Nephron progenitor cell (in vitro differentiated cells): Measurements from ENCODE around the gene CDYL.

Experiments used
- DNase-seq: peaks from one replicate; pipeline ENCODE4 v3.0.0; 2021
- H3K27ac Mint-ChIP-seq: 2 replicates; pipeline ENCODE4 v1.8.0; 2021; ENCODE audit warnings: mild to moderate bottlenecking, moderate library complexity, mixed read lengths
- H3K27me3 Mint-ChIP-seq: 2 replicates; pipeline ENCODE4 v1.8.0; 2021; ENCODE audit warnings: mild to moderate bottlenecking, low read depth, mixed read lengths; ENCODE audit not compliant: poor library complexity
- H3K36me3 Mint-ChIP-seq: 2 replicates; pipeline ENCODE4 v1.8.0; 2021; ENCODE audit warnings: low read depth, mixed read lengths
- H3K4me1 Mint-ChIP-seq: 2 replicates; pipeline ENCODE4 v1.8.0; 2021; ENCODE audit warnings: mixed read lengths
- H3K4me3 Mint-ChIP-seq: 2 replicates; pipeline ENCODE4 v1.8.0; 2021; ENCODE audit warnings: mild to moderate bottlenecking, moderate library complexity, mixed read lengths
- H3K9me3 Mint-ChIP-seq: 2 replicates; pipeline ENCODE4 v1.8.0; 2021; ENCODE audit warnings: mild to moderate bottlenecking, moderate library complexity, mixed read lengths
- TF ChIP-seq, protein P1 (sequence below): fragments of 200-600 bp; sonication (generic); IDR thresholded peaks from 2 replicates; pipeline ENCODE4 v1.5.0; 2021; ENCODE audit warnings: antibody characterized with exemption

The CDYL gene

GRCh38 chr6:4780360-4780812 is 4.2 kb downstream of the CDYL start:
- Mint-ChIP-seq H3K9me3 (peaks cover 55% of the 10 kb centered on the region), H3K27me3 (no peaks in the 10 kb centered on the region), H3K36me3 (peaks cover 64% of the 10 kb centered on the region), H3K4me1 (peaks cover 39% of the 10 kb centered on the region), H3K27ac (no peak overlapping the region), H3K4me3 (peak overlapping the region; percentile 47)
- no peak for DNase-seq
- TF ChIP-seq, protein P1, sequence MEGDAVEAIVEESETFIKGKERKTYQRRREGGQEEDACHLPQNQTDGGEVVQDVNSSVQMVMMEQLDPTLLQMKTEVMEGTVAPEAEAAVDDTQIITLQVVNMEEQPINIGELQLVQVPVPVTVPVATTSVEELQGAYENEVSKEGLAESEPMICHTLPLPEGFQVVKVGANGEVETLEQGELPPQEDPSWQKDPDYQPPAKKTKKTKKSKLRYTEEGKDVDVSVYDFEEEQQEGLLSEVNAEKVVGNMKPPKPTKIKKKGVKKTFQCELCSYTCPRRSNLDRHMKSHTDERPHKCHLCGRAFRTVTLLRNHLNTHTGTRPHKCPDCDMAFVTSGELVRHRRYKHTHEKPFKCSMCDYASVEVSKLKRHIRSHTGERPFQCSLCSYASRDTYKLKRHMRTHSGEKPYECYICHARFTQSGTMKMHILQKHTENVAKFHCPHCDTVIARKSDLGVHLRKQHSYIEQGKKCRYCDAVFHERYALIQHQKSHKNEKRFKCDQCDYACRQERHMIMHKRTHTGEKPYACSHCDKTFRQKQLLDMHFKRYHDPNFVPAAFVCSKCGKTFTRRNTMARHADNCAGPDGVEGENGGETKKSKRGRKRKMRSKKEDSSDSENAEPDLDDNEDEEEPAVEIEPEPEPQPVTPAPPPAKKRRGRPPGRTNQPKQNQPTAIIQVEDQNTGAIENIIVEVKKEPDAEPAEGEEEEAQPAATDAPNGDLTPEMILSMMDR = no peak

GRCh38 chr6:4781426-4781825 is 5.2 kb downstream of the CDYL start:
- TF ChIP-seq, protein P1 = no peak
- H3K27ac Mint-ChIP-seq = no peak overlapping the region
- peaks cover 55% of the 10 kb centered on the region for H3K9me3 Mint-ChIP-seq
- H3K4me3 Mint-ChIP-seq = no peak overlapping the region
- DNase-seq = no peak
- peaks cover 48% of the 10 kb centered on the region for H3K4me1 Mint-ChIP-seq
- H3K36me3 Mint-ChIP-seq = peaks cover 75% of the 10 kb centered on the region
- no peaks in the 10 kb centered on the region for H3K27me3 Mint-ChIP-seq

DNA sequence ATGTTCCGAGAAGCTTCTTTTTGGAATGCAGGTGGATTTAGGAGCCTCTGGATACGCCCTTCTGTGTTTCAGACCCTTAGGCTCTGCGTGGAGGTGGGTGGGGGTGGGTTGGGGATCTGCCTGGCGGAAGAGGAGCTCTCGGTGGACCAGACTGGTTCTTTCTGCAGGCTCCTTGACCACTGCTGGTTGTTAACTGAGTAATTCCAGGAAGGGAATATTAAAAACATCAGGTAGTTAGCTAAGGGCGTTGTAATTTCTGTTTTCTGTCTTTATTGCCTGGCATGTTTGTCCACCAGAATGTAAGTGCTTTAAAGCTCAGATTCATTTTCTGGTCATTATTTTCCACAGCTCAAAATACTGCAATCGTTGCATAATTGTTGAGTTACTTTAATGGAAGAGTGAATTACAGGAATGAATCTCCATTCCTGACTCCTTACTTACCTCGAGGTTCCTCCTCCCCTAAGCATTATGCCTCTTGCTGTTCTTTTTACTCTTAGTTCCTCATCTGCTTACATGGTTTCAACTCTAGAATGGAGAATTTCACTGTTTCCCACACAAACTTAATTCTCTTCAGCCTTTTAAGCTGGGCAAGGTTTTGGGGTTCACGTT is 5.9 kb downstream of the CDYL start:
- Mint-ChIP-seq H3K4me3 (no peak overlapping the region), H3K27me3 (peaks cover 2% of the 10 kb centered on the region), H3K36me3 (peaks cover 79% of the 10 kb centered on the region), H3K4me1 (peaks cover 54% of the 10 kb centered on the region), H3K9me3 (peaks cover 55% of the 10 kb centered on the region), H3K27ac (no peak overlapping the region)
- TF ChIP-seq, protein P1 = no peak
- DNase-seq = no peak

DNA sequence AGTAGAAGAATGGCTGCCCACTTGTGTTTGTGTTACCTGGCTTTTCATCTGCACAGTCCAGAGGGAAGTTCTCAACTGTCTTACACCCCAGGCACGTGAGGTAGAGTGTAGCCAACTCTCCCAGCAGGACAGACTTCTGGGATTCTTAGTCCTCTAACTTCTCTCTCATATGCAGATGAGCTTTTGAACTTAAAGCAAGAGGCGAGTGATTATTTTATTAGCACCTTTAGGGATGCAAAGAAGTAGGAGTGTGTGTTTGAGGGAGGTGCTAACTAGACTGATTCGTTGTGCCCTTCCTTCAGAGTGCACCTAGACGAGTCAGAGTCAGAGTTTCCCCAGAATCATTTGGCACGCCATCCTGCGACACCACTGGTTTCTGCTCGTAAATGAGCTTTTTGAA is 10.8 kb downstream of the CDYL start:
- Mint-ChIP-seq H3K4me3 (no peak overlapping the region), H3K27ac (no peak overlapping the region), H3K36me3 (peaks cover 65% of the 10 kb centered on the region), H3K27me3 (peaks cover 2% of the 10 kb centered on the region), H3K9me3 (peaks cover 36% of the 10 kb centered on the region), H3K4me1 (peaks cover 46% of the 10 kb centered on the region)
- TF ChIP-seq, protein P1 = no peak
- DNase-seq = no peak

DNA sequence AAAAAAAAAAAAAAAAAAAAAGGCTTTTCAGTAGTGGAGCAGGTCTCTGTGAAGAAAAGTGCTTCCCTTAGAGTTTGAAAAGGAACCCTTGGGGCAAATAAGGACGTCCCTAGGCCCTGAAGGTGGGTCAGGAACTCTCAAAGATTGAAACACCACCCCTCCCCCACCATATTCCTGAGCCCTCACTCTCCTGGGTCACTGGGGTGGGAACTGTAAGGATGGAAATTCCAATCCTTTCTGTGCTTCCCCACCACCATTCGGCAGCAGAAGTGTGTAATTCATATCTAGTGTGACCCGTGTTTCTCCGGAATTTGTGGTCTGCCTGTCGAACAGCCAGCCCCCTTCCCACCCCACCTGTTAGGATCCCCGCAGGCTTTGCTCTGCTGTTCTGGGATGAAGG is 12.3 kb downstream of the CDYL start:
- TF ChIP-seq, protein P1 = no peak
- DNase-seq = no peak
- H3K4me1 Mint-ChIP-seq = peaks cover 42% of the 10 kb centered on the region
- peaks cover 22% of the 10 kb centered on the region for H3K9me3 Mint-ChIP-seq
- H3K36me3 Mint-ChIP-seq = peaks cover 50% of the 10 kb centered on the region
- H3K27me3 Mint-ChIP-seq = peaks cover 2% of the 10 kb centered on the region
- no peak overlapping the region for H3K27ac Mint-ChIP-seq
- no peak overlapping the region for H3K4me3 Mint-ChIP-seq

DNA sequence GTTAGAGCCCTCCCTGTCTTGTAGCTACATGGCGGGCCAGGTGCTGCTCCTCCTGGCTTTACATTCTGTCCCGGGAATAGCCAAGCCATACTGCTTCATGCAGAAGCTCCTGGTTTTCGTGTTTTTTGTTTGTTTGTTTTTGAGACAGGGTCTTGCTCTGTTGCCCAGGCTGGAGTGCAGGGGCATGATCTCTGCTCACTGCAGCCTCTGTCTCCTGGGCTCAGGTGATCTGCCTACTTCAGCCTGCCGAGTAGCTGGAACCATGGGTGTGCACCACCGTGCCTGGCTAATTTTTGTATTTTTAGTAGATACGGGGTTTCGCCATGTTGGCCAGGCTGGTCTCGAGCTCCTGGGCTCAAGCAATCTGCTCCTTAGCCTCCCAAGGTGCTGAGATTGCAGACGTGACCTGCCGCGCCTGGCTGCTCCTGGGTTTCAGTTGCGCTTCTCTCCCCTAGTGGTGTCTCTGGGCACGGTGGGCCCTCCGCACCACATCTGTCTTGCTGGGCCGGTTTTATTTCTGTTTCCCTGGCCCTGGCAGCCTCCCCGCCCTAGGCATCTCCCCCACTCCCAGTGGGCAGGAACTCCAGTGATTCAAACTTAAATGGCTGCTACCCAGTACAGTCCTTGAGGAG is 12.9 kb downstream of the CDYL start:
- Mint-ChIP-seq H3K36me3 (peaks cover 45% of the 10 kb centered on the region), H3K9me3 (peaks cover 16% of the 10 kb centered on the region), H3K27me3 (peaks cover 2% of the 10 kb centered on the region), H3K4me3 (no peak overlapping the region), H3K4me1 (peaks cover 42% of the 10 kb centered on the region), H3K27ac (peak overlapping the region; percentile 90)
- DNase-seq = peak; percentile 31
- TF ChIP-seq, protein P1 = peak; percentile 17
